ENCODE measurements around the gene ZNF792. TPM values are rescaled to one million over a fixed set of nuclear protein-coding genes. Genes with fewer than 3 reads are reported as not detected.
A peak's percentile ranks its signal among the peaks of the same experiment; 100 is the strongest.
"Not testable (repeated sequence)": the region's sequence is repeated elsewhere in the genome, so short reads cannot be mapped to it uniquely, and the experiment has no call there.

The ZNF792 gene
- total and polyA plus RNA-seq, 4 donors: 2.0 to 17.2 (median 5.9) TPM

DNA sequence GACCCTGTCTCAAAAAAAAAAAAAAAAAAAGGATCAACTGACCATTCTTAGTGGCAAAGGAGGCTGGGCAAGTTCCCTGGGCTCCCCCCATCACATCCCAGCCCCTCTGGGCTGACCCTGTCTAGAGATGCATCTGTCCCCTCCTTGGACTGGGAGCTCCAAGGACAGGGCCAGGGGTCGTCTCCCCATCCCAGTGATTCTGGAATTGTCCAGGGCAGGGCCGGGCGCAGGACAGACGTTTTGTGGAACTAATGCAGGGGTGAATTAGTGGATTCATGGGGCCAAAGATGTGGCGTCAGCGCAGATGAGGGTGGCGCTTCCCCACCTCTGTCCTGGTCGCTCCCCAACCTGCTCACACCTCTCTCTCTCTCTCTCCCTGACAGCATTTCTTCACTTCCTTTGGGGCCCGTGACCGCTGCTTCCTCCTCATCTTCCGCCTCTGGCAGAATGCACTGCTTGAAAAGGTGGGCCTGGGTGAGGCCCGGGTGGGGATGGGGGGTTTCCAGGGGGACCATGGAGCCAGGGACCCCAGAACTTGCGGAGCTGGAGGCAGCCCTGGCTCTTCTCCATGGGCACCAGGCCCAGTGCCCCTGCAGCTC is 47.2 kb upstream of the ZNF792 start:
- Histone ChIP-seq H3K4me3 (no peak overlapping the region), H3K9me3 (ENCODE audit: control insufficient read depth in 4 of 4, insufficient read depth in 3 of 4, low read length in 3 of 4) (no peaks in the 10 kb centered on the region), H3K27me3 (ENCODE audit: control insufficient read depth in 3 of 3, insufficient read depth in 3 of 3, low read length in 2 of 3) (no peaks in the 10 kb centered on the region), H3K36me3 (ENCODE audit: control insufficient read depth in 4 of 4, insufficient read depth in 4 of 4, low read length in 4 of 4) (peaks cover 0 to 51% (median 43%) of the 10 kb centered on the region in 4 donors), H3K9ac (ENCODE audit: insufficient read depth in 1 of 2, low read length in 2 of 2) (no peak overlapping the region), H3K27ac (ENCODE audit: low read depth in 1 of 2, low read length in 1 of 2) (peak overlapping the region in 1 of 2 donors; percentile 43), H3K4me1 (ENCODE audit: control insufficient read depth in 5 of 5, insufficient read depth in 5 of 5, low read length in 5 of 5) (peaks cover 0 to 14% (median 0%) of the 10 kb centered on the region in 5 donors)
- TF ChIP-seq, protein P1, sequence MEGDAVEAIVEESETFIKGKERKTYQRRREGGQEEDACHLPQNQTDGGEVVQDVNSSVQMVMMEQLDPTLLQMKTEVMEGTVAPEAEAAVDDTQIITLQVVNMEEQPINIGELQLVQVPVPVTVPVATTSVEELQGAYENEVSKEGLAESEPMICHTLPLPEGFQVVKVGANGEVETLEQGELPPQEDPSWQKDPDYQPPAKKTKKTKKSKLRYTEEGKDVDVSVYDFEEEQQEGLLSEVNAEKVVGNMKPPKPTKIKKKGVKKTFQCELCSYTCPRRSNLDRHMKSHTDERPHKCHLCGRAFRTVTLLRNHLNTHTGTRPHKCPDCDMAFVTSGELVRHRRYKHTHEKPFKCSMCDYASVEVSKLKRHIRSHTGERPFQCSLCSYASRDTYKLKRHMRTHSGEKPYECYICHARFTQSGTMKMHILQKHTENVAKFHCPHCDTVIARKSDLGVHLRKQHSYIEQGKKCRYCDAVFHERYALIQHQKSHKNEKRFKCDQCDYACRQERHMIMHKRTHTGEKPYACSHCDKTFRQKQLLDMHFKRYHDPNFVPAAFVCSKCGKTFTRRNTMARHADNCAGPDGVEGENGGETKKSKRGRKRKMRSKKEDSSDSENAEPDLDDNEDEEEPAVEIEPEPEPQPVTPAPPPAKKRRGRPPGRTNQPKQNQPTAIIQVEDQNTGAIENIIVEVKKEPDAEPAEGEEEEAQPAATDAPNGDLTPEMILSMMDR (IDR thresholded peaks at IDR 0.05; ENCODE audit: control extremely low read depth, extremely low read depth): no peak
- ATAC-seq (ENCODE audit: insufficient read depth, low FRiP score) (no peak), DNase-seq (no peak)
- 47 to 74% methylated on average over 12 to 13 of the region's 13 CpGs for WGBS, 2 donors

DNA sequence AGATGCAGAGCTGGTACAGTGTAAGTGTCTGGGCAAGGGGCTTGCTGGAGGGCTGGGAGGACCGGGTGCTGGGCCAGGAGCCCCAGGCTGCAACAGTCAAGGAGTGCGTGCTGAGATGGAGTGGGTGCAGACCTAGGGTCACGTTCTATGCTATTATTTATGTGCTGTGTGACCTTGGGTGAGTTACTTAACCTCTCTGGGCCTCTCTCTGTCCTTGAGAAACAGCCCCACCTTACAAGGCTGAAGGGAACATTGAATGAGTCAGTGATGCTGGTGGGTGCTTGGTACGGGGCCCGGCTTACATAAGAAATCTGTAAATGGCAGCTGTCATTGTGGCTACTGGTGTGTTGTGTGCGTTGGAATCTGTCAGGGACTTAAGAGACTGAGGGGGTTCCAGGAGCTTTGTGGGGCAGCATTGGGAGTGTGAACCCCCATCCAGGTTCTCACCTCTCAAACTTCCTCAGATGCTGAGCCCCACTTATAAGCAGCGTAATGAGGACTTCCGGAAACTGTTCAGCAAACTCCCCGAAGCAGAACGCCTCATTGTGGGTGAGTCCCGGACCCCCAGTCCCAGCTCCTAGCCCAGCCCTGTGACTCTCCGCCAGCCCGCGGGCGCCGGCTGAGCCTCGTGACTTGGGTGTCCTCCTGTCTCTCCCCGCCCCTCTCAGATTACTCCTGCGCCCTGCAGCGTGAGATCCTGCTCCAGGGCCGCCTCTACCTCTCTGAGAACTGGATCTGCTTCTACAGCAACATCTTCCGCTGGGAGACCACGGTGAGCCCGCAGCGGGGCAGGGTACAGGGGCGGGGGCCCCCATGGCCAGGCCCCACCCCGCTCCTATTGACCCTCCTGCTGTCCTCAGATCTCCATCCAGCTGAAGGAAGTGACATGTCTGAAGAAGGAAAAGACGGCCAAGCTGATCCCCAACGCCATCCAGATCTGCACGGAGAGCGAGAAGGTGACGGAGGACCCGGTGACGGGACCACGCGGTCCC is 45.7 kb upstream of the ZNF792 start:
- WGBS, 2 donors: 89 to 91% methylated on average over 36 of the region's 36 CpGs

GRCh38 chr19:35008891-35009341 is 44.9 kb upstream of the ZNF792 start:
- Histone ChIP-seq H3K36me3 (ENCODE audit: control insufficient read depth in 4 of 4, insufficient read depth in 4 of 4, low read length in 4 of 4) (peaks cover 0 to 37% (median 30%) of the 10 kb centered on the region in 4 donors), H3K4me3 (no peak overlapping the region), H3K4me1 (ENCODE audit: control insufficient read depth in 5 of 5, insufficient read depth in 5 of 5, low read length in 5 of 5) (peaks cover 0 to 32% (median 5%) of the 10 kb centered on the region in 5 donors), H3K27me3 (ENCODE audit: control insufficient read depth in 3 of 3, insufficient read depth in 3 of 3, low read length in 2 of 3) (no peaks in the 10 kb centered on the region), H3K27ac (ENCODE audit: low read depth in 1 of 2, low read length in 1 of 2) (peak overlapping the region in 1 of 2 donors; percentile 42), H3K9me3 (ENCODE audit: control insufficient read depth in 4 of 4, insufficient read depth in 3 of 4, low read length in 3 of 4) (no peaks in the 10 kb centered on the region), H3K9ac (ENCODE audit: insufficient read depth in 1 of 2, low read length in 2 of 2) (no peak overlapping the region)
- DNase-seq (no peak), ATAC-seq (ENCODE audit: insufficient read depth, low FRiP score) (no peak)
- TF ChIP-seq, protein P1 (IDR thresholded peaks at IDR 0.05; ENCODE audit: control extremely low read depth, extremely low read depth): no peak
- 68 to 87% methylated on average over 12 of the region's 12 CpGs for WGBS, 2 donors

More for the DNA sequence above, 45.7 kb upstream of the ZNF792 start:
- H3K9me3 ChIP-seq (ENCODE audit: control insufficient read depth in 4 of 4, insufficient read depth in 3 of 4, low read length in 3 of 4): no peaks in the 10 kb centered on the region
- ATAC-seq (ENCODE audit: insufficient read depth, low FRiP score): no peak
- no peak overlapping the region for H3K4me3 ChIP-seq
- DNase-seq: no peak
- H3K36me3 ChIP-seq (ENCODE audit: control insufficient read depth in 4 of 4, insufficient read depth in 4 of 4, low read length in 4 of 4): peaks cover 0 to 42% (median 35%) of the 10 kb centered on the region in 4 donors
- no peak overlapping the region for H3K9ac ChIP-seq (ENCODE audit: insufficient read depth in 1 of 2, low read length in 2 of 2)
- TF ChIP-seq, protein P1 (IDR thresholded peaks at IDR 0.05; ENCODE audit: control extremely low read depth, extremely low read depth): no peak
- H3K27ac ChIP-seq (ENCODE audit: low read depth in 1 of 2, low read length in 1 of 2): peak overlapping the region in 1 of 2 donors; percentile 42
- no peaks in the 10 kb centered on the region for H3K27me3 ChIP-seq (ENCODE audit: control insufficient read depth in 3 of 3, insufficient read depth in 3 of 3, low read length in 2 of 3)
- H3K4me1 ChIP-seq (ENCODE audit: control insufficient read depth in 5 of 5, insufficient read depth in 5 of 5, low read length in 5 of 5): peaks cover 0 to 25% (median 5%) of the 10 kb centered on the region in 5 donors

- ATAC-seq (ENCODE audit: insufficient read depth, low FRiP score); H3K9ac ChIP-seq (ENCODE audit: insufficient read depth in 1 of 2, low read length in 2 of 2); H3K27me3 ChIP-seq (ENCODE audit: control insufficient read depth in 3 of 3, insufficient read depth in 3 of 3, low read length in 2 of 3); H3K4me3 ChIP-seq; H3K9me3 ChIP-seq (ENCODE audit: control insufficient read depth in 4 of 4, insufficient read depth in 3 of 4, low read length in 3 of 4); DNase-seq: not testable (repeated sequence)
- Histone ChIP-seq H3K4me1 (ENCODE audit: control insufficient read depth in 5 of 5, insufficient read depth in 5 of 5, low read length in 5 of 5) (peaks cover 5 to 39% (median 8%) of the 10 kb centered on the region in 5 donors), H3K27ac (ENCODE audit: low read depth in 1 of 2, low read length in 1 of 2) (peak overlapping the region in 1 of 2 donors; percentile 52), H3K36me3 (ENCODE audit: control insufficient read depth in 4 of 4, insufficient read depth in 4 of 4, low read length in 4 of 4) (peaks cover 0 to 31% (median 25%) of the 10 kb centered on the region in 4 donors)
- 95 to 96% methylated on average over 8 of the region's 8 CpGs for WGBS, 2 donors
Observed at GRCh38 chr19:35007427-35007826, 43.4 kb upstream of the ZNF792 start.
